NCI-H187 (cell line): Measurements from ENCODE around the gene NDUFV3.
A peak's percentile ranks its signal among the peaks of the same experiment; 100 is the strongest.
"Not testable (repeated sequence)": the region's sequence is repeated elsewhere in the genome, so short reads cannot be mapped to it uniquely, and the experiment has no call there.

ENCODE experiments used
- DNase-seq, 2 experiments: peaks; one replicate each; lab custom pipeline; 2025; lab: John Stamatoyannopoulos, UW

The NDUFV3 gene

GRCh38 chr21:42900446-42900845, 7.3 kb downstream of the NDUFV3 start:
- DNase-seq, result no peak

GRCh38 chr21:42903817-42904216, 10.7 kb downstream of the NDUFV3 start:
- DNase-seq, result no peak

- DNase-seq, result no peak
Observed at GRCh38 chr21:42905195-42905594, 12.1 kb downstream of the NDUFV3 start.

GRCh38 chr21:42906233-42906632, 13.1 kb downstream of the NDUFV3 start:
- no peak for DNase-seq

- DNase-seq, result not testable (repeated sequence)
Observed at GRCh38 chr21:42908484-42908883, 15.4 kb downstream of the NDUFV3 start.

GRCh38 chr21:42911920-42912319, 18.8 kb downstream of the NDUFV3 start:
- not testable (repeated sequence) for DNase-seq

GRCh38 chr21:42913476-42913875, 20.4 kb downstream of the NDUFV3 start:
- DNase-seq, result no peak

- DNase-seq, result no peak
Observed at GRCh38 chr21:42918291-42918690, 25.2 kb downstream of the NDUFV3 start.

- DNase-seq, result no peak
Observed at GRCh38 chr21:42921927-42922326, 28.8 kb downstream of the NDUFV3 start.

- DNase-seq, result no peak
Observed at GRCh38 chr21:42922918-42923317, 29.8 kb downstream of the NDUFV3 start.

GRCh38 chr21:42923553-42924432, 30.7 kb downstream of the NDUFV3 start:
- DNase-seq, result peak; percentile 39 to 78

- no peak for DNase-seq
Observed at GRCh38 chr21:42924433-42924751, 31.3 kb downstream of the NDUFV3 start.

- no peak for DNase-seq
Observed at GRCh38 chr21:42925114-42925926, 32.2 kb downstream of the NDUFV3 start, which contains the start of gene ERVH48-1. Gene ERVH48-1 (minus strand): TSS chr21:42925630. CDS start chr21:42919006, 6,624 bp downstream.

- DNase-seq, result not testable (repeated sequence)
Observed at GRCh38 chr21:42927474-42928200, 34.5 kb downstream of the NDUFV3 start.

- DNase-seq, result no peak
Observed at GRCh38 chr21:42929969-42930368, 36.9 kb downstream of the NDUFV3 start.

- no peak for DNase-seq
Observed at GRCh38 chr21:42931560-42932235, 38.6 kb downstream of the NDUFV3 start.

- DNase-seq, result not testable (repeated sequence)
Observed at GRCh38 chr21:42932378-42933136, 39.4 kb downstream of the NDUFV3 start.

- not testable (repeated sequence) for DNase-seq
Observed at GRCh38 chr21:42933137-42933970, 40.2 kb downstream of the NDUFV3 start.

GRCh38 chr21:42933973-42934372, 40.9 kb downstream of the NDUFV3 start:
- DNase-seq, result not testable (repeated sequence)

- DNase-seq, result not testable (repeated sequence)
Observed at GRCh38 chr21:42936360-42936759, 43.3 kb downstream of the NDUFV3 start.
